Measurements from ENCODE around the gene LRRC2.

Gene LRRC2

GRCh38 chr3:46566040-46566641 lies at the start of gene LRRC2:
TSS of gene LRRC2 (minus strand) at chr3:46566302. CDS start at chr3:46551591, 14,711 bp downstream.
- ChIA-PET POLR2A (no interaction called here), CTCF (interaction anchor here (2.4 kb wide), 1 partner anchor 77 kb away, joined by 16 read pairs; no protein-coding TSS in a partner anchor)
- TF ChIP-seq, protein P1, sequence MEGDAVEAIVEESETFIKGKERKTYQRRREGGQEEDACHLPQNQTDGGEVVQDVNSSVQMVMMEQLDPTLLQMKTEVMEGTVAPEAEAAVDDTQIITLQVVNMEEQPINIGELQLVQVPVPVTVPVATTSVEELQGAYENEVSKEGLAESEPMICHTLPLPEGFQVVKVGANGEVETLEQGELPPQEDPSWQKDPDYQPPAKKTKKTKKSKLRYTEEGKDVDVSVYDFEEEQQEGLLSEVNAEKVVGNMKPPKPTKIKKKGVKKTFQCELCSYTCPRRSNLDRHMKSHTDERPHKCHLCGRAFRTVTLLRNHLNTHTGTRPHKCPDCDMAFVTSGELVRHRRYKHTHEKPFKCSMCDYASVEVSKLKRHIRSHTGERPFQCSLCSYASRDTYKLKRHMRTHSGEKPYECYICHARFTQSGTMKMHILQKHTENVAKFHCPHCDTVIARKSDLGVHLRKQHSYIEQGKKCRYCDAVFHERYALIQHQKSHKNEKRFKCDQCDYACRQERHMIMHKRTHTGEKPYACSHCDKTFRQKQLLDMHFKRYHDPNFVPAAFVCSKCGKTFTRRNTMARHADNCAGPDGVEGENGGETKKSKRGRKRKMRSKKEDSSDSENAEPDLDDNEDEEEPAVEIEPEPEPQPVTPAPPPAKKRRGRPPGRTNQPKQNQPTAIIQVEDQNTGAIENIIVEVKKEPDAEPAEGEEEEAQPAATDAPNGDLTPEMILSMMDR (IDR thresholded peaks at IDR 0.05; ENCODE audit: control extremely low read depth, extremely low read depth, low read depth, missing control alignments), result no peak
- no peak for DNase-seq (ENCODE audit: extremely low spot score)

- CTCF ChIA-PET, result interaction anchor here (1.2 to 3.2 kb wide), 5 partner anchors 9 to 127 kb away, joined by 3 to 13 read pairs (median 4); no protein-coding TSS in a partner anchor
- TF ChIP-seq, protein P1 (IDR thresholded peaks at IDR 0.05; ENCODE audit: control extremely low read depth, extremely low read depth, low read depth, missing control alignments), result no peak
- DNase-seq (ENCODE audit: extremely low spot score), result no peak
- POLR2A ChIA-PET, result no interaction called here
These were observed 49.1 kb upstream of the LRRC2 start for GRCh38 chr3:46615050-46615775.

- POLR2A ChIA-PET, result no interaction called here
- DNase-seq (ENCODE audit: extremely low spot score), result no peak
- TF ChIP-seq, protein P1 (IDR thresholded peaks at IDR 0.05; ENCODE audit: control extremely low read depth, extremely low read depth, low read depth, missing control alignments), result no peak
- CTCF ChIA-PET, result interaction anchor here (1.2 to 3.2 kb wide), 5 partner anchors 10 to 126 kb away, joined by 3 to 13 read pairs (median 4); no protein-coding TSS in a partner anchor
These were observed 48.3 kb upstream of the LRRC2 start for GRCh38 chr3:46614431-46614830.

DNA sequence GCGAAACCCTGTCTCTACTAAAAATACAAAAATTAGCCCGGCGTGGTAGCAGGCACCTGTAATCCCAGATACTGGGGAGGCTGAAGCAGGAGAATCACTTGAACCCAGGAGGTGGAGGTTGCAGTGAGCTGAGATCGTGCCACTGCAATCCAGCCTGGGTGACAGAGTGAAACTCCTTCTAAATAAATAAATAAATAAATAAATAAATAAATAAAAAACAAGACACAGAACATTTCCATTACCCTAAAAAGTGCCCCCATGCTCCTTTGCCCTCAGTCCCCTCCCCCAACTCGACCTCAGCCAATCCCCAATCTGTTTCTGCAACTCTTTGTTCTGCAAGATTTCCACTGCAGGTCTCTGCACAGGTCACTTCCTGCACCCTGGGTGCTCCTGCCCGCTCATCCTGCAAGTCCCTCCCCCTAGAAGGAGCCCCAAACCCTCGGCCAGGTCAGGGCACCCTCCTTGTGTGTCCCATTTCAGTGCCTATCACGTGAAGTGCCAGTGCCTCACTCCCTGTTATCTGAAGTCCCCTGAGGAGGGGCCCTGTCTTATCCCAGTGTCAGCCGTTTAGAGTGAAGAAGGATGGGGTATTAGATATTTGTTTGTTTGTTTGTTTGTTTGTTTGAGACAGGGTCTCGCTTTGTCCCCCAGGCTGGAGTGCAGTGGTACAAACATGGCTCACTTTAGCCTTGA lies 47.4 kb upstream of the LRRC2 start:
- TF ChIP-seq, protein P1 (IDR thresholded peaks at IDR 0.05; ENCODE audit: control extremely low read depth, extremely low read depth, low read depth, missing control alignments), result no peak
- CTCF ChIA-PET, result interaction anchor here (1.2 to 3.2 kb wide), 4 partner anchors 11 to 125 kb away, joined by 3 to 13 read pairs (median 4); no protein-coding TSS in a partner anchor
- POLR2A ChIA-PET, result no interaction called here
- DNase-seq (ENCODE audit: extremely low spot score), result no peak

GRCh38 chr3:46612324-46612723 lies 46.2 kb upstream of the LRRC2 start, which contains the start of gene FAM240A:
TSS of gene FAM240A (plus strand) at chr3:46612525. CDS start at chr3:46612684, 159 bp downstream.
- POLR2A ChIA-PET, result no interaction called here
- TF ChIP-seq, protein P1 (IDR thresholded peaks at IDR 0.05; ENCODE audit: control extremely low read depth, extremely low read depth, low read depth, missing control alignments), result no peak
- no peak for DNase-seq (ENCODE audit: extremely low spot score)
- CTCF ChIA-PET, result interaction anchor here (1.6 kb wide), 1 partner anchor 17 kb away, joined by 4 read pairs; no protein-coding TSS in a partner anchor

All from GM10248 (cell line).